NCI-H1105 (cell line): ENCODE measurements around the gene TASOR2.

Experiments
- DNase-seq: peaks from one replicate; lab custom pipeline; 2025; lab: John Stamatoyannopoulos, UW

The TASOR2 gene

GRCh38 chr10:5684318-5684970 lies at the start of gene TASOR2:
Gene TASOR2, plus strand, starts transcription at chr10:5684838. Its CDS starts 35,805 bp downstream, at chr10:5720643.
- peak; percentile 88 for DNase-seq

- no peak for DNase-seq
These were observed 49.7 kb upstream of the TASOR2 start for GRCh38 chr10:5634918-5635317.

- no peak for DNase-seq
These were observed 46.1 kb upstream of the TASOR2 start for GRCh38 chr10:5638494-5638893.

- DNase-seq: no peak
These were observed 45.6 kb upstream of the TASOR2 start for GRCh38 chr10:5639066-5639465.

- DNase-seq: no peak
These were observed 44.6 kb upstream of the TASOR2 start for GRCh38 chr10:5640036-5640435.

GRCh38 chr10:5640501-5640900 lies 44.1 kb upstream of the TASOR2 start:
- DNase-seq: no peak

- DNase-seq: no peak
These were observed 43.1 kb upstream of the TASOR2 start for GRCh38 chr10:5641501-5641900.

GRCh38 chr10:5643346-5644067 lies 41.1 kb upstream of the TASOR2 start:
- DNase-seq: no peak

GRCh38 chr10:5644930-5645329 lies 39.7 kb upstream of the TASOR2 start:
- no peak for DNase-seq

- DNase-seq: no peak
These were observed 39.3 kb upstream of the TASOR2 start for GRCh38 chr10:5645375-5645774.

- DNase-seq: no peak
These were observed 38.6 kb upstream of the TASOR2 start for GRCh38 chr10:5645944-5646617.

GRCh38 chr10:5647507-5648240 lies 37.0 kb upstream of the TASOR2 start:
- no peak for DNase-seq

- DNase-seq: no peak
These were observed 35.9 kb upstream of the TASOR2 start for GRCh38 chr10:5648494-5649457.

- no peak for DNase-seq
These were observed 34.9 kb upstream of the TASOR2 start for GRCh38 chr10:5649746-5650145.

GRCh38 chr10:5650664-5651387 lies 33.8 kb upstream of the TASOR2 start:
- DNase-seq: no peak

GRCh38 chr10:5651388-5651764 lies 33.3 kb upstream of the TASOR2 start:
- no peak for DNase-seq

- no peak for DNase-seq
These were observed 31.9 kb upstream of the TASOR2 start for GRCh38 chr10:5652746-5653145.

GRCh38 chr10:5654218-5654755 lies 30.4 kb upstream of the TASOR2 start:
- DNase-seq: no peak

- DNase-seq: no peak
These were observed 29.5 kb upstream of the TASOR2 start for GRCh38 chr10:5655121-5655520.
